ENCODE measurements around the gene KRTAP10-4.

GRCh38 chr21:44589094-44589493 lies 15.6 kb downstream of the KRTAP10-4 start:
- TF ChIP-seq CTCF (IDR thresholded peaks at IDR 0.05) (no peak), POLR2A (IDR thresholded peaks at IDR 0.05) (no peak), EP300 (IDR thresholded peaks at IDR 0.05) (no peak)
